Urinary bladder (tissue), 4 donors: Measurements from ENCODE around the gene ANKRD40. TPM values are rescaled to one million over a fixed set of nuclear protein-coding genes. Genes with fewer than 3 reads are reported as not detected.

Experiments used
- DNase-seq: peaks from one replicate; pipeline ENCODE4 v3.0.0-alpha.2; 2015; ENCODE audit errors: extremely low spot score
- H3K27ac ChIP-seq: one replicate; pipeline ENCODE4 v1.5.1; 2013; ENCODE audit warnings: low read depth, mild to moderate bottlenecking, moderate library complexity
- H3K36me3 ChIP-seq: one replicate; pipeline ENCODE4 v1.6.1; 2013; ENCODE audit warnings: mild to moderate bottlenecking, moderate library complexity; ENCODE audit not compliant: insufficient read depth
- H3K4me1 ChIP-seq: one replicate; pipeline ENCODE4 v1.6.1; 2013; ENCODE audit warnings: mild to moderate bottlenecking, moderate library complexity; ENCODE audit not compliant: insufficient read depth
- H3K4me3 ChIP-seq: one replicate; pipeline ENCODE4 v1.5.1; 2013; ENCODE audit warnings: low read depth, low read length
- WGBS: extraction: QIAGEN DNeasy Blood & Tissue Kit; methylation state at CpG from one replicate; pipeline ENCODE4 v1.1.7; 2013; 5-methylcytosine and 5-hydroxymethylcytosine counted together
- polyA plus RNA-seq: library from polyadenylated mRNA; stranded (reverse); fragments of 200-250 nt; gene quantifications from one replicate; pipeline ENCODE4 v1.2.3, GENCODE V29; 2013
- total RNA-seq: library from RNA; depleted of rRNA; stranded (reverse); fragments of >200 nt; gene quantifications from one replicate; pipeline ENCODE4 v1.2.3, GENCODE V29; 2014
- donor health status: healthy with polysubstance abuse.
- donor health status: healthy.

Gene ANKRD40
- total and polyA plus RNA-seq, 2 donors = 34.0 to 37.6 TPM

DNA sequence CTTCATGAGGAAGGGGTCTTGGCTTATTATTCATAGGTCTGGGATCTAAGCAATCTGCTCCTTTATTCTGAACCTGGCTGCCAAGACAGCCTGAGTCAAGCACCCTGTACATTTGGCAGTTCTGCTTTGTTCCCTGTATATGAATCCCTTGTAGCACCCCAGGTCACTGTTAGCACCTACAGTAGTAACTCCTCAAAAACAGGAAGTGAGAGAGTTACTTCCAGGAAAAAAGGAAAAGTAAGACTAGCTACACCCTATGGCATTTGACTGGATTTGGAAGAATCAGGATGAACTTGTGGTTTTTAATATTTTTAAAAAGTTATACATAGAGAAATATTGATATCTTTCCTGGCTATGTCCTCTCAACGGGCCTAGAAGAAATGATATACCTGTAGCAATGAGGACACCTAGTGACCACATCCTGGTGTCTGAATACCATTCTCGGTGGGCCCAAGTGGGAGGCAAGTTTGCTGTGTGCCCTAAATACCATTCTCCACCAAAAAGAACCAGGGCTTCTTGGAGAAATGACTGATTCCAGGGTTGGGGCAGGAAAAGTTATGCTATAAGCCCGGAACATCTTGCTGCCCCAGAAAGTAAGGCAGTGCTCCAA is 9.9 kb downstream of the ANKRD40 start:
- H3K4me1 ChIP-seq = peaks cover 3% of the 10 kb centered on the region
- WGBS = 60% methylated on average over 3 of the region's 3 CpGs
- peaks cover 8% of the 10 kb centered on the region for H3K36me3 ChIP-seq
- no peak for DNase-seq
- no peak overlapping the region for H3K4me3 ChIP-seq
- H3K27ac ChIP-seq = peak overlapping the region; percentile 25

DNA sequence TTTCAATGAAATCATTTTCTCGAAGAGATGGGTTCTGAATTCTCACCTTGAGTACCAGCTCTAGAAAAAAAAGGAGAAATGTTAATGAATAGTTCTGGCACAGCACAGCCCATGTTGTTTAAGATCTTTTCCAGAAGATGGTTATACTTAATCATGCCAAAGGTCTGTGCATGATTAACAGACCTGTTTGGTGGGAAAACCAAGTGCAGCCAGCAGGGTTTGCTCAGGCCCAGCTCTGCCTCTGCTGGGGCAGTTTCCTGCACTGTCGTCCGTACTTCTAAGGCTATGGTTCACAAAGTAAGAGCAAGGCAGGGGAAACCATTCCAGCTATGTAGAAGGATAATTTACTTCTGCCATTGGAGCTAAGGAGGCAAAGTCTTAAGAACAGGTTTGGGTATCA is 10.7 kb downstream of the ANKRD40 start:
- H3K27ac ChIP-seq = no peak overlapping the region
- peaks cover 8% of the 10 kb centered on the region for H3K36me3 ChIP-seq
- WGBS = 82% methylated on average over 3 of the region's 3 CpGs
- no peak for DNase-seq
- H3K4me3 ChIP-seq = no peak overlapping the region
- peaks cover 1% of the 10 kb centered on the region for H3K4me1 ChIP-seq

DNA sequence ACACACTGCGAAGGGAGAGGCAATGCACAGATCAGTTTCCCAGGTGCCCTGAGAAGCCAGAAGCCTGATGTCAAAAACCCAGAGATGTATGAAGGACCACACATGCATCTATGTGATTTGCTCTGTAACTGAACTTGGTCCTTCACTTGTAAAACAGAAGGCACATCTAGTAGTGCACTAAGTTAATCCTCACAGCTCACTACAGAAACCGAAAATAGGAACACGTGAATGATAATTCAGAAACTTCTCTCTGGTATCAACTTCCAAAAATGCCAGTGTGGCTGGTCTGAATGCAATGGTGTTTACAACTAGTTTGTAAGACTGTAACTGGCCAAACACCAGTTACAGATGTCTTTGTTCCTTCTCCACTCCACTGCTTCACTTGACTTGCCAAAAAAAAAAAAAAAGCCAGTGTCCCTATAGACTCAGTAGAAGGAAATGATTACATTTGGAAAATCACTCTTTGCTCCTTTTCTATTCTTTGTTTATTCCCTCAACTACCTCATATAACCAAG is 11.3 kb downstream of the ANKRD40 start:
- WGBS = 86% methylated on average over 3 of the region's 3 CpGs
- Histone ChIP-seq H3K36me3 (peaks cover 8% of the 10 kb centered on the region), H3K4me3 (no peak overlapping the region)

DNA sequence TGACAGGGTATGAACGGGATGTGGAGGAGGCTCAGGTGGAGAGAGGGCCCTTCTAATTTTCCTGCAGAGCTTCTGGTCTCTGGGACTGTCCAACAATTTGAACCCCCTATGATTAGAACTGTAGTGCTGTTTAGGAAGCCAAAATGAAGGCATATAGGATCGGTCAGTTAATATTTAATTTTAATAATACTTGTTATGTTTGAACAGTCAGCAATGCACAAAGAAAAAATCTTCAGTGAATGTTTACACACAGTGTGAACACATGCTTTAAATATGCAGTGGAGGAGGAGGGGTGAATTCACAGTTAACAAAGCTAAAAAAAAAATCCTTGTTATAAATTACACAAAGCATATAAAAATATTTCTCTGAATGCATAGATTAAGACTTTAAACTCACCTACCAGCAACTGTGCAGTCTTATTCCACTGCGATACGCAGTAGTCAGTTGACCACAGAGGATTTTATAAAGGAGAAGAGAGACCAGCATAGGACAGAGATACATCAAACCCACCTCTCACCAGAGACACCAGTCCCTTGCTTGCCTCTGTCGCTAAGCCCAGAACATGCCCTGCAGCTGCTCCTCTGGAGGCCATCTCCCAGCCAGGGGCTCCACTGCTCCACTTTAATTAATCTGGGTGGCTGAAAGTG is 14.6 kb downstream of the ANKRD40 start:
- Histone ChIP-seq H3K4me3 (no peak overlapping the region), H3K36me3 (peaks cover 8% of the 10 kb centered on the region), H3K27ac (no peak overlapping the region), H3K4me1 (peaks cover 1% of the 10 kb centered on the region)
- WGBS = 40% methylated on average over 5 of the region's 5 CpGs
- DNase-seq = no peak

More for the DNA sequence above, 11.3 kb downstream of the ANKRD40 start:
- no peak overlapping the region for H3K27ac ChIP-seq
- DNase-seq = no peak
- peaks cover 1% of the 10 kb centered on the region for H3K4me1 ChIP-seq

DNA sequence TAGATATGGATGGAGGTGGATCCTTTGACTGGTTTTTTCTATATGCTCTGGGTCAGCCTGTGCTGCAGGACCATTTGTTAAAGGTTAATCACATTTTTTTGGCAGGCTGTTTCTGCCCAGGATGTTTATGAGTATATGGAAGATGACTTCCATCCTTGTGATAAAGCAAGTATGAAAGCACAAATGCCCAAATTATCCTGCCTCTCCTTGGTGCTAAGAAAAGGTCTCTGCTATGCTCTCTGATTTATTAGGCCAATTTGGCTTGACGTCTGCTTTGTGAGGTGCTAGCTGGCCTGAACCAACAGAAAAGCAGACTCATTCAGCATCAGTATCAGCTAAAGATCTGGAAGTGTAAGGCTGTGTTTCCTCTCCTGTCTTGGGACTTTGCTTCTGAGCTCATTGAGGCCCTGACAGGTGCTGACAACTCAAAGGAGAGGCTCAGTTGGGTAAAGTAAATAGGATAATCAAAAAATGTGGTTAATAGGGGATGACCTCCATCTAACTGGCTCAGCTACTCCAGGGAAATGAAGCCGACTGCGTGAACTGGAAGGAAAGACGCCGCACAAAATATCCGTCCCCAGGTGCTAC is 15.2 kb downstream of the ANKRD40 start:
- WGBS = 49% methylated on average over 6 of the region's 6 CpGs
- H3K4me1 ChIP-seq = peaks cover 1% of the 10 kb centered on the region

DNA sequence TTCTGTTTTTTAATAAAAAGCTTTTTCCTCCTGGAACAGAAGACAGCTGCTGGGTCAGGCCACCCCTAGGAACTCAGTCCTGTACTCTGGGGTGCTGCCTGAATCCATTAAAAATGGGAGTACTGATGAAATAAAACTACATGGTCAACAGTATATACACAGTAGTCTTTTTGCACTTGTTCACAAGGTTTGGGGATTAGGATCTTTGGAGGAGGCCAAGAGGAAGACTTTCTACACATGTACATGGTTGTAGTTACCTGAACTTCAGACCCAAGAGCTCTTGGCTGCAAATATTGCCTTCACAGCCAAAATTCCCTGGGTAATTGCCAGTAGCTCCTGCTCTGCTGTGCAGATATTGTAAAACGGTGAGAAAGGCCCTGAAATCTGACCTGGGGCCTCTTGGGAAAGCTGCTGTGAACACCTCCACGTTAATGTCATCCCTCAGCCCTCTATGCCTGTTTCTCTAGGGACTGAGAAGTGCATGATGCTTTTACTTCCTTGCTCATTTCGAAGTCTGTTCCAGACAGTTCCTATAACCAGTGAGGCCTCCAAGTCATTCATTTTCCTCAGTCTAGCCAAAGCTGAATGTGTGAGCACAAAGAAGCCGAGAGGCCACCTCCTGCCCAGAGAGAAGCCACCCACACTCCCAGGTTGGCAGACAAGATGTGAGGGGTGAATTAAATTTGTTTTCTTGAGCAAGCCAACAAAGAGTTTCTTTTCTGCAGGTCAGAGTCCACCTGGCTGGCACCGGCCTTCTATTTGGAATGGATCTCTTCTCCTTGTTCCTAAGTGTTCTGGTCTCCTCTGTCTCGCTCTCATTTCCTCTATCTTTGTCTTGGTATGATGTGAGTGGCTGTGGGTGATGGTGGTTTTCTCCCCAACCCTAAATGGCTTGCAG is 15.9 kb downstream of the ANKRD40 start:
- 76% methylated on average over 6 of the region's 6 CpGs for WGBS
- peaks cover 1% of the 10 kb centered on the region for H3K4me1 ChIP-seq
- H3K4me3 ChIP-seq = no peak overlapping the region
- H3K36me3 ChIP-seq = peaks cover 3% of the 10 kb centered on the region
- no peak for DNase-seq
- H3K27ac ChIP-seq = no peak overlapping the region

More for the DNA sequence above, 15.2 kb downstream of the ANKRD40 start:
- peaks cover 8% of the 10 kb centered on the region for H3K36me3 ChIP-seq
- H3K4me3 ChIP-seq = no peak overlapping the region
- H3K27ac ChIP-seq = no peak overlapping the region
- no peak for DNase-seq

DNA sequence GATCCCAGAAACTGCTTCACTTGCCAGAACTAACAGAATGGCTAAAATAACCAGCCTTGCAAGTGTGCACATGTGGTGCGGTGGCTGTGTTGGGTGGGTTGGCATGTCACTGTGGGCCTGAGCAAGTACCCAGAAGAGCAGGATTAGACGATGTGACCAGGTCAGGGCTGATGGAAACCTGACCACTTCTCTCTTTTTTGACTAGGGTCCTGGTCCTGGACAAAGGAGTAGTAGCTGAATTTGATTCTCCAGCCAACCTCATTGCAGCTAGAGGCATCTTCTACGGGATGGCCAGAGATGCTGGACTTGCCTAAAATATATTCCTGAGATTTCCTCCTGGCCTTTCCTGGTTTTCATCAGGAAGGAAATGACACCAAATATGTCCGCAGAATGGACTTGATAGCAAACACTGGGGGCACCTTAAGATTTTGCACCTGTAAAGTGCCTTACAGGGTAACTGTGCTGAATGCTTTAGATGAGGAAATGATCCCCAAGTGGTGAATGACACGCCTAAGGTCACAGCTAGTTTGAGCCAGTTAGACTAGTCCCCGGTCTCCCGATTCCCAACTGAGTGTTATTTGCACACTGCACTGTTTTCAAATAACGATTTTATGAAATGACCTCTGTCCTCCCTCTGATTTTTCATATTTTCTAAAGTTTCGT is 16.7 kb downstream of the ANKRD40 start:
- no peak overlapping the region for H3K4me3 ChIP-seq
- peaks cover 1% of the 10 kb centered on the region for H3K4me1 ChIP-seq
- no peaks in the 10 kb centered on the region for H3K36me3 ChIP-seq
- WGBS = 74% methylated on average over 9 of the region's 9 CpGs
- DNase-seq = no peak
- H3K27ac ChIP-seq = no peak overlapping the region

DNA sequence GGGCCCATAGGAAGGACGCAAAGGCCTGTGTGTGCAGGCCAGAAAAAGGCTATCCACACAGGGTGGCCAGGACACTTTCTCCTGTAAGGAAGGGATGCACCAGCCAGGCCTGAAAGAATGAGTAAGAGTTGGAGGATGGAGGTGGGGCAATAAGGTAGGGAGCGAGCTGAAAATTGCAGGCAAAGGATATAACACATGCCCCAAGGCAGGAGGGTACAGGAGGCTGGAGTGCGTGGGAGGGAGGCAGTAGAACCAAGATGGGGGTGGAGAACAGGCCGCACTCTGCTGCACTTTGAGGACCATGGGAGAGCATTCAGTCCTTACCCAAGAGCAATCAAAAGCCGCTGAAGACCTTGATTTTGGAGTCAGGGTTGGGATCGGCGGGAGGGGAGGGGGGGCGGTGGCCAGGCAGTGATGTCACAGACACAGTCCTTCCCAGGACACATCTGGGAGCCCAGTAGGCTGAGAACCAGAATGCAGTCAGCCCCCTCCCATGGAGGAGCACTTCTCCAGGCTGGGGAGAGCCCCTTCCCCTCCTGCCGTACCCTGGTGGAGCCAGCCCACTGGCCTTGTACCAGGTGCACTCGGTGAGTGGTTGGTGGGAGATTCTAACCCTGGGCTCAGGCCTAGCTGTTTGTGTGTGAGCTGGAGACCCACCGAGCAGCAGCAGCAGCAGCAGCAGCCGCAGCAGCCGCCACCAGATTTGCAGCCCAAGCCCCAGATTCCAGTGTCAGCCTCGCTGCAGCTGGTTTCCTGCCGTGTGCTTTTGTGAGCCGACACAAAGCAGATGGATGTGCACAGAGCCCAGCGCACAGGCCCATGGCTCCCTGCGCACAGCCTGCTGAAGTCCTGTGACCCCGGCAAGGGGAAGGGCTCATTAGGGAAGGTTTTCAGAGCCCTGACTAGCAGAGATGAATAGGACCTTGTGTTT is 17.5 kb downstream of the ANKRD40 start:
- no peak overlapping the region for H3K4me3 ChIP-seq
- no peak for DNase-seq
- H3K36me3 ChIP-seq = no peaks in the 10 kb centered on the region
- H3K27ac ChIP-seq = no peak overlapping the region
- WGBS = 68% methylated on average over 19 of the region's 19 CpGs
- H3K4me1 ChIP-seq = peaks cover 1% of the 10 kb centered on the region

DNA sequence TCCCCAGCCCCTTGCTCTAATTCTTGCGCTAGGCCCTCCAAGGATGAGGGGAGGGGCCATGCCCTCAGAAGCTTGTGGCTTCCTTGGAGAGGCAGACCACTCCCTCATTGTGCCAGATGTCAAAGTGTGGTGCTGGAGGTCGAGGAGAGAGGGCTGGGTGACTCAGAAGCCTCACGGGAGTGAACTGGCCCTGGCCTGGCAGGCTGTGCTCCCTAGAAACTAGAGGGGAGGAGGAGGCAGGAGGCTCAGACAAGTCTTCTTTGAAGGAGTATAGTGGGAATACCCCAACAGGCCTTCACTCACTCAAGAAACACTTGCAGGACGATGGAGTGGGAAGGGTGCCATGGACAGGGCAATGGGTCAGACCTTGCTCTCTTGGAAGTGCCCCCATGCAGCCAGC is 18.5 kb downstream of the ANKRD40 start:
- Histone ChIP-seq H3K27ac (no peak overlapping the region), H3K4me3 (no peak overlapping the region), H3K36me3 (no peaks in the 10 kb centered on the region), H3K4me1 (peaks cover 1% of the 10 kb centered on the region)
- 62% methylated on average over 4 of the region's 4 CpGs for WGBS
- DNase-seq = no peak

DNA sequence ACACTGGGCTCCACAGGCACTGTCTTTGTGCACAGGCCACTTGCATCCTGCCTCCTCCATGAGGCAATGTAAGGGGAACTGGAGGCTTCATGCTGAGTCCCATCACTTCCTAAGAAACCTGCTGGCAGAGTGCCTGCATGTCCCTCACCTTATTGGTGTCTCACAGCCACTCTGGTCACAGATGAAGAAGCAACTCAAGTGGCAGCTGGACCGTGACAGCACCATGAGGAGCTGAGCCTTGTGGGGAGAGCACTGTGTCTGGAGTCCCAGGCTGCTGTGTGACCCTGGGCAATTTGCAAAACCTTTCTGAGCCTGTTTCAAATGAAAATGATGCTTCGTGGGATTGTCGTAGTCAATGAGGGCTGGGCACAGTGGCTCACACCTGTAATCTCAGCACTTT is 19.5 kb downstream of the ANKRD40 start:
- over 99% methylated on average over 3 of the region's 3 CpGs for WGBS
- no peaks in the 10 kb centered on the region for H3K36me3 ChIP-seq
- peaks cover 1% of the 10 kb centered on the region for H3K4me1 ChIP-seq

DNA sequence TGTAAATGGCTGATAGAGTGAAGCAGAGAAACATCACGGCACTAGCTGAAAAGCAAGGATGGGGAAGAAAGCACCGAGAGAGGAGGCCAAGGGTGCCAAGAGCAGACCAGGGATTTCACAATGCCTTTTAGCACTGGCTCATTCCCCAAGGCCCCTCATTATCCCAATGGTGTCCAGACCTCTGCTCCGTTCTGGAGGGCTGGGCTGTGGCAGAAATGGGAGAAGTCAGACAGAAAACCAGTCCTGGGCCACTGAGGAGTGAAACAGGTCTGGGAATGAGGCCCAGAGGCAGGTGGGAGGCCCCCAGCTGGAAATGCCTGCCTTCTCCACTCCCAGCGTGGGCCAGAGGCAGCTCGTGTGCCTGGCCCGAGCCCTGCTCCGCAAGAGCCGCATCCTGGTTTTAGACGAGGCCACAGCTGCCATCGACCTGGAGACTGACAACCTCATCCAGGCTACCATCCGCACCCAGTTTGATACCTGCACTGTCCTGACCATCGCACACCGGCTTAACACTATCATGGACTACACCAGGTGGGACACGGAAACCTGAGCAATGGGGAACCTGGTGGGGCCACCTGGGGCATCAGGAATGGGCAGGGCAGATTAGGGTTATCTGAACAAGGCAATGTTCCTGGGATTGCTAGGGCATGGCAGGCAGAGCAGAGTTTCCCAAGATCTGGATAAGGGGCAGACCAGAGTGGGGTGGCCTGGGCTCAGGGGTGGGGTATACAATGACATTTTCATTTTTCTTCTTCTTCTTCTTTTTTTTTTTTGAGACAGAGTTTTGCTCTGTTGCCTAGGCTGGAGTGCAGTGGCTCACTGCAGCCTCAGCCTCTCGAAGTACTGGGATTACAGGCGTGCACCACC is 20.3 kb downstream of the ANKRD40 start:
- H3K36me3 ChIP-seq = no peaks in the 10 kb centered on the region
- no peak overlapping the region for H3K27ac ChIP-seq
- no peak for DNase-seq
- H3K4me1 ChIP-seq = no peaks in the 10 kb centered on the region
- WGBS = 89% methylated on average over 16 of the region's 16 CpGs
- no peak overlapping the region for H3K4me3 ChIP-seq

More for the DNA sequence above, 19.5 kb downstream of the ANKRD40 start:
- Histone ChIP-seq H3K4me3 (no peak overlapping the region), H3K27ac (no peak overlapping the region)
- no peak for DNase-seq
